Activated naive CD4-positive, alpha-beta T cell treated with anti-CD3 and anti-CD28 coated beads, Interleukin-2, amount 50 U/mL, for 24 hours (primary cell): Measurements from ENCODE around the gene C10orf62.

Source experiments
- H3K27ac Mint-ChIP-seq: one replicate; pipeline ENCODE4 v1.8.0; 2021; ENCODE audit warnings: mild to moderate bottlenecking, mixed read lengths
- H3K27me3 Mint-ChIP-seq: one replicate; pipeline ENCODE4 v1.8.0; 2021; ENCODE audit warnings: mixed read lengths
- H3K36me3 Mint-ChIP-seq: one replicate; pipeline ENCODE4 v1.8.0; 2021; ENCODE audit warnings: mixed read lengths
- H3K4me1 Mint-ChIP-seq: one replicate; pipeline ENCODE4 v1.8.0; 2021; ENCODE audit warnings: mixed read lengths
- H3K4me3 Mint-ChIP-seq: one replicate; pipeline ENCODE4 v1.8.0; 2021; ENCODE audit warnings: mild to moderate bottlenecking, mixed read lengths
- H3K9me3 Mint-ChIP-seq: one replicate; pipeline ENCODE4 v1.8.0; 2021; ENCODE audit warnings: mixed read lengths

The C10orf62 gene

DNA sequence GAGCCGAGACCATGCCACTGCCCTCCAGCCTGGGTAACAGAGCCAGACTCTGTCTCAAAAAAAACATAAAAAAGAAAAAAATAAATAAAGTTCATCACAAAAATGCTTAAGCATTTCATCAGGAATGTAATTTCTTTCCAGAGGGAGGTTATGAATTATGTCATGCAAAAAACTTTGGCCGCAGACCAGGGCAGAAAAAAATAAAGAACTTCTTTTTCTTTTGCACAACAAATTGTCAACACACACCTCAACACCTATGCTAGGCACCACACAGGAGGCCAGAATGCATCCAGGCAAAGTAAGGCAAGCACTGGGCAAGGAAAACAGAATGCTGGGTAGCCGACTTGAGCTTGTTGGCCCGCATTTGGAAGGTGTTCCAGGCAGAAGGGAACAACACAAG, 3.9 kb downstream of the C10orf62 start:
- Mint-ChIP-seq H3K27me3 (no peaks in the 10 kb centered on the region), H3K36me3 (no peaks in the 10 kb centered on the region), H3K4me1 (no peaks in the 10 kb centered on the region), H3K9me3 (no peaks in the 10 kb centered on the region), H3K27ac (no peak overlapping the region), H3K4me3 (no peak overlapping the region)

DNA sequence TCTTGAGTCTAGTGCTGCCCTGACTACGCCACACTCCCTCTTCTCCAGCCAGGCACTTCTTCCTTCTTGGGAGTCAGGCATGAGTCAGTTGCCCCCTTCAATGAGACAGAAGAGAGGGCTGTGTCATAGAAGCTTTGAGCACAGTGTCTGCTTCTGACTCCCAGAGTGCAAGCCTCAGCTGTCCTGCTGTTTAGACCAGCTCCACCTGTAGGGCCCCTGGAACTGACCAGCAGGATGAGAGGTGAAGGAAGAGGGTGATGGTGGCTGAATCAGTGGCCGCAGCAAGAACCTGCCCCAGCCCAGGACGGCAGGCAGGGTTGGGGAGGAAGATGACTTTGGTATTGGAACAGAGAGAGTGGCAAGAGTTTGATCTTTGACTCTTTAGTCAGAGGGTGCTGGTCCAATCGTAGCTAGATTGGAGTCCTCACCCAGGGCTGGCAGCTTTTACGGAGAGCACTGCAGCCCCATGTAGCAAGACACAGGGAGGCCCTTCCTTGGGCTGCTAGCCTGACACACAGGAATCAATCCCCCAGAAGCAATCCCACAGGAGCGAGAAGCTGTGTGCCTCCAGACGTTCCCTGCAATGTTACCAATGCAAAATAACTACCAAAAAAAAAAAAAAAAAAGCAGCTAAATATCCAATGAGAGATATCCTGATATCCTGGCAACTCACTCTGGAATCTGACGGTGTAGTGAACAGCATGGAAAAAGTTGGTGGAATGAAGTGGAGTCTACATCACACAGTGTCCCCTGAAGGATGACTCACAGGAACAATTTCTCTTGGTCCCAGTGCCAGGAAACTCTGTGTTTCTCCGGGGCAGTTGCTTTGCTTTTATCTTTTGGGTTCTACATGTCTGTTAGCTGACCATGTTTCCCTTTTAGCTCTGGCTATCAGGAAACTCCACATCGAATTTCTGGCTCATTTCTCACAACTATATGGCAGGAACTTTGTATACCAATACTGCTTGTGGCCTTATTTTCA, 6.9 kb downstream of the C10orf62 start:
- Mint-ChIP-seq H3K4me1 (no peaks in the 10 kb centered on the region), H3K27me3 (no peaks in the 10 kb centered on the region), H3K36me3 (no peaks in the 10 kb centered on the region), H3K4me3 (no peak overlapping the region), H3K27ac (no peak overlapping the region), H3K9me3 (no peaks in the 10 kb centered on the region)

DNA sequence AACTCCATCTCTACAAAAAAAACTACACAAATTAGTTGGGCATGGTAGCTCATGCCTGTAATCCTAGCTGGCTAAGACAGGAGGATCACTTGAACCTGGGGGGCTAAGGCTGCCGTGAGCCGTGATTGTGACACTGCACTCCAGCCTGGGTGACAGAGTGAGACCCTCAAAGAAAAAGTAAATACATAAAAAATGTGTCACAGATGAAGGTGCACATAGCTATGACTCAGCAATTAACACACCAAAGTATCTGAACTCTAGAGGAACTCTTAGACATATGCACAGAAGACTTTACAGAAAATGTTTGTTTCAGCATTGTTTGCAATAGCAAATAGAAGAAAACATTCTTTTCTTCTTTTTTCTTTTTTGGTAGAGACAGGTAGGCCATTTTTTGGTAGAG, 8.3 kb downstream of the C10orf62 start:
- no peaks in the 10 kb centered on the region for H3K36me3 Mint-ChIP-seq
- no peak overlapping the region for H3K27ac Mint-ChIP-seq
- H3K27me3 Mint-ChIP-seq, result no peaks in the 10 kb centered on the region
- H3K4me3 Mint-ChIP-seq, result no peak overlapping the region
- no peaks in the 10 kb centered on the region for H3K4me1 Mint-ChIP-seq
- H3K9me3 Mint-ChIP-seq, result no peaks in the 10 kb centered on the region

- no peak overlapping the region for H3K4me3 Mint-ChIP-seq
- no peaks in the 10 kb centered on the region for H3K27me3 Mint-ChIP-seq
- no peaks in the 10 kb centered on the region for H3K4me1 Mint-ChIP-seq
- no peak overlapping the region for H3K27ac Mint-ChIP-seq
- no peaks in the 10 kb centered on the region for H3K9me3 Mint-ChIP-seq
- H3K36me3 Mint-ChIP-seq, result no peaks in the 10 kb centered on the region
Measured at GRCh38 chr10:97598407-97599271, 9.1 kb downstream of the C10orf62 start.

GRCh38 chr10:97599272-97599619, 9.7 kb downstream of the C10orf62 start:
- H3K4me3 Mint-ChIP-seq, result no peak overlapping the region
- H3K9me3 Mint-ChIP-seq, result no peaks in the 10 kb centered on the region
- H3K36me3 Mint-ChIP-seq, result no peaks in the 10 kb centered on the region
- no peaks in the 10 kb centered on the region for H3K4me1 Mint-ChIP-seq
- no peak overlapping the region for H3K27ac Mint-ChIP-seq
- H3K27me3 Mint-ChIP-seq, result no peaks in the 10 kb centered on the region

DNA sequence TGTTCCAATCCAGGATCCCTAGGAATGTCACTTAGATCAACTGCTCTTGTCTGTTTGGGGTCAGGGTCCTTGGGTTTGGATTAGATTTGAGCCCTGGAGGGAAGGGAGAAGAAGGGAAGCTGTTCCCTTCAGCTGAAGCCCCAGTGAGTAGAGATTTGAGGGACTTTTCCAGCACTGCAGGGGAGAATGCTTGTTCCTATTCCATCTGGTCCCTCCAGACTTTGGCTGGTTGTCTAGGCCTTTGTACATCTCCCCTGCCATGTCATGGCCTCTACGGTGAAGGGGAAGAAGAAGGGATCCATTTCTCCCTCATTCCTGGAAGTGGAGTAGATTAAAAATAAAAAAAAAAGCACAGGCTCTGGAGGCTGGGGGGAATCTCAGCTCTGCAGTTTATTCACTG, 11.1 kb downstream of the C10orf62 start:
- H3K36me3 Mint-ChIP-seq, result no peaks in the 10 kb centered on the region
- no peaks in the 10 kb centered on the region for H3K9me3 Mint-ChIP-seq
- H3K27ac Mint-ChIP-seq, result no peak overlapping the region
- H3K27me3 Mint-ChIP-seq, result peaks cover 2% of the 10 kb centered on the region
- no peaks in the 10 kb centered on the region for H3K4me1 Mint-ChIP-seq
- no peak overlapping the region for H3K4me3 Mint-ChIP-seq

DNA sequence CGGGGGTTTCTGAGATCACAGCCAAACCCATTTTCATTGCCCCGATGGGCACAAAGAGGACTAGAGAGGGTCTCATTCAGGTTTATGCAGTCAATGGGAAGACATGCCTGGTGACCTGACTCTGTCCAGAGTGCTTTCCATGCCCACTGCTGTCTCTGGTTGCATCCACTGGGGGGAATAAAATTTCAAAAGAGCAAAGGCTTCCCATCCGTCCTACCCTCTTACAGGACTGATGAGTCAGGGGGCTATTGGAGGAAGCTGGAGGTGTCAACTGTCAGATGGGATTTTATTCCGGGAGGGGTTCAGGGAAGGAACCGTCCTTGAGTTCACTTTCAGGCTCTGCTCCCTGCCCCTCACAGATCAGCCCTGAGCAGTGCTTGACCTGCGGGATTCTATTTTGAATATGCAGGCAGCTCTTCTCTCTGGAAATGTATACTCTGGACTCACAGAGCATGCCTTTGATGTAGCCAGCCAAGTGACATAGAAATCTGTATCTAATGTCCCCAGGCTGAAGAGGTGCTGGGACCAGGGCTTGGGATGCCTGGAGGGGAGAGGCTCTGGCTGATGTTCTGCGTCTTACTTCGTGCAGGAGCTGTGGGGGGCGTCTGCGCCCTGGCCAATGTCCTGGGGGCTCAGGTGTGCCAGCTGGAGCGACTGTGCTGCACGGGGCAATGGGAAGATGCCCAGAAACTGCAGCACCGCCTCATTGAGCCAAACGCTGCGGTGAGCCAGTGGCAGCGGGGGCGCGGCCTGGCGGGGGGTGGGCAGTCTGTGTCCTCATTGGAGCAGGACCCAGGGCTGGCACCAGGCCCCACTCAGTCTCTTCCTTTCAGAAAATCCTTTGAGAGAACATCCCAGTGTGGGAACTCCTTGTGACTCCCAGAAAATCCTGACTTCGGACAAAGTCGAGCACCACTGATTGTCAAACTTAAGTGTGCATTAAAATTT, 12.0 kb downstream of the C10orf62 start:
- Mint-ChIP-seq H3K4me3 (no peak overlapping the region), H3K4me1 (no peaks in the 10 kb centered on the region), H3K36me3 (no peaks in the 10 kb centered on the region), H3K27me3 (peaks cover 2% of the 10 kb centered on the region), H3K9me3 (no peaks in the 10 kb centered on the region), H3K27ac (no peak overlapping the region)

DNA sequence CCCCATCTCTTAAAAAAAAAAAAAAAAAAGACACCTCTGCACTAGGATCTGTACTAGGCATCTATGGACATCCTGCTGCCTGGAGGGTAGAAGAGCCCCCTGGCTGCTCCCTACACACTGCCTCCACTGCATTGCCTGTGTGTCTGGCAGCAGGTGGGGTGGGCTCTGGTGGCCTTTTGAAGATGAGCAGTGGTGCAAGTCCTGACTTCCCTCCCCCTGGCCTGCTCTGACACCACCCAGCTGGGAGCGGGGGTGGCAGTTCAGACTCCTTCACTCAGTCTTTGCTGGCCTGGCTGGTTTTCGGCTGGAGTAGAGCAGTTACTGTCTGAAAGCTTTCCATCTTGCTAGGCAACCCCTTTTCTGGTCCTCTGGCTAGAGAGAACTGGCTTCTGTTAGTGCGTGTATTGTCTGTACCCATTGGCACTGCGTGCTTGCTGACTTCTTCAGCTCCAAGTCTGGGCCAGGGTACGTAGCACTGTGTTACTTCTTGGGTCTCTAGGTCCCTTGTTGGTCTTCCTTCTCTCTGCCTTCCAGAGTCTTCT, 17.6 kb downstream of the C10orf62 start:
- H3K27ac Mint-ChIP-seq, result no peak overlapping the region

GRCh38 chr10:97608991-97609561, 19.6 kb downstream of the C10orf62 start:
- H3K27ac Mint-ChIP-seq, result no peak overlapping the region

More for the DNA sequence above, 17.6 kb downstream of the C10orf62 start:
- Mint-ChIP-seq H3K36me3 (no peaks in the 10 kb centered on the region), H3K9me3 (no peaks in the 10 kb centered on the region), H3K4me1 (no peaks in the 10 kb centered on the region), H3K4me3 (no peak overlapping the region), H3K27me3 (peaks cover 2% of the 10 kb centered on the region)

DNA sequence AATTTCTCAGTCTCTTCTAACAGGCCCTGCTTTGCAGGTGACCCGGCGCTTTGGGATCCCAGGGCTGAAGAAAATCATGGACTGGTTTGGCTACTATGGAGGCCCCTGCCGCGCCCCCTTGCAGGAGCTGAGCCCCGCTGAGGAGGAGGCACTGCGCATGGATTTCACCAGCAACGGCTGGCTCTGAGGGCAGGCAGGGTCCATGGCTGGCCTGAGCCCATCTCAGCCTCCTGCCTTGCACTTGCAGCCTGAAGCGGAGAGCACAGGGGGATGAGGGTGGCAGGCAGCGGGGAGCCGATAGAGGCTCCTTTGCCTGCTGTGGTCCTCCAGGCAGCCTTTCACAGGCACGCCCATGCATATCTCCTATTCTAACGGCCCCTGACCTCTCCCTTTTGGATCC, 22.0 kb downstream of the C10orf62 start:
- no peaks in the 10 kb centered on the region for H3K27me3 Mint-ChIP-seq
- H3K36me3 Mint-ChIP-seq, result no peaks in the 10 kb centered on the region
- H3K9me3 Mint-ChIP-seq, result no peaks in the 10 kb centered on the region
- H3K27ac Mint-ChIP-seq, result no peak overlapping the region
- H3K4me3 Mint-ChIP-seq, result no peak overlapping the region
- H3K4me1 Mint-ChIP-seq, result no peaks in the 10 kb centered on the region

More at GRCh38 chr10:97608991-97609561, 19.6 kb downstream of the C10orf62 start:
- H3K4me3 Mint-ChIP-seq, result no peak overlapping the region
- H3K9me3 Mint-ChIP-seq, result no peaks in the 10 kb centered on the region
- no peaks in the 10 kb centered on the region for H3K4me1 Mint-ChIP-seq
- peaks cover 2% of the 10 kb centered on the region for H3K27me3 Mint-ChIP-seq
- no peaks in the 10 kb centered on the region for H3K36me3 Mint-ChIP-seq

DNA sequence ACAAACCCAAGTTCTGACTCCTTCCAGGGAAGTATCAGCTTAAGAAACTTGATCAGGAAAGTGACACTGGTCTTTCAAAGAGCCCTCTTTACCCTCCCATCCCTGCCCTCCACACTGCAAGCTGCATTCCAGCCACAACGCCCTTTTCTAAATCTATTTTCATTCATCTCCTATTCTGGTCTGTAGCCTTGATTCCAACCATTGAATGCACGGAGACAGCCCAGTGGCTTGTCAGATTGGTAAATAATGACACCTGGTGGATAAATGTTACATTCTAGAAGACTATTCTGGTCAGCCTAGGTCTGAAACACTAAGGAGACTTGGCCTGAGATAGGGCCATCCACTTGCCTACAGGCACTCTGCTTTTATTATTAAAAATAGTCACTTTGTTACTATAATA, 22.9 kb downstream of the C10orf62 start:
- H3K4me3 Mint-ChIP-seq, result no peak overlapping the region
- H3K9me3 Mint-ChIP-seq, result no peaks in the 10 kb centered on the region
- no peak overlapping the region for H3K27ac Mint-ChIP-seq
- H3K4me1 Mint-ChIP-seq, result no peaks in the 10 kb centered on the region
- no peaks in the 10 kb centered on the region for H3K36me3 Mint-ChIP-seq
- no peaks in the 10 kb centered on the region for H3K27me3 Mint-ChIP-seq

- Mint-ChIP-seq H3K9me3 (no peaks in the 10 kb centered on the region), H3K4me1 (no peaks in the 10 kb centered on the region), H3K4me3 (no peak overlapping the region), H3K27me3 (no peaks in the 10 kb centered on the region), H3K27ac (no peak overlapping the region), H3K36me3 (no peaks in the 10 kb centered on the region)
Measured at GRCh38 chr10:97618285-97618684, 28.8 kb downstream of the C10orf62 start.

GRCh38 chr10:97618733-97619132, 29.2 kb downstream of the C10orf62 start:
- H3K36me3 Mint-ChIP-seq, result no peaks in the 10 kb centered on the region
- no peak overlapping the region for H3K27ac Mint-ChIP-seq
- H3K4me3 Mint-ChIP-seq, result no peak overlapping the region
- H3K27me3 Mint-ChIP-seq, result no peaks in the 10 kb centered on the region
- no peaks in the 10 kb centered on the region for H3K4me1 Mint-ChIP-seq
- H3K9me3 Mint-ChIP-seq, result no peaks in the 10 kb centered on the region

DNA sequence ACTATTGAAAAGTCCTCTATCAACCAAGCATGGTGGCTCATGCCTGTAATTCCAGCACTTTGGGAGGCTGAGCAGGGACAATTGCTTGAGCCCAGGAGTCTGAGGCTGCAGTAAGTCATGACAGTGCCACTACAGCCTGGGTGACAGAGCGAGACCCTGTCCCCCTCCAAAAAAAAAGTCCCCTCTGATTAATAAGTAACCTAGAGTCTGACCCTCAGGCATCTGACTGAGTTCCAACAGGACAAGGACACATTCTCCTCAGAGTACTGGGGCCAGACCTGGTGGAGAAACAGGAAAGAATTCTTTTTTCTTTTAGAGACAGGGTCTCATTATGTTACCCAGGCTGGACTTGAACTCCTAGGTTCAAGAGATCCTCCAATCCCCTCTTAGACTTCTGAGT, 33.8 kb downstream of the C10orf62 start:
- Mint-ChIP-seq H3K27me3 (no peaks in the 10 kb centered on the region), H3K27ac (no peak overlapping the region), H3K36me3 (no peaks in the 10 kb centered on the region), H3K4me3 (no peak overlapping the region), H3K4me1 (no peaks in the 10 kb centered on the region), H3K9me3 (no peaks in the 10 kb centered on the region)

DNA sequence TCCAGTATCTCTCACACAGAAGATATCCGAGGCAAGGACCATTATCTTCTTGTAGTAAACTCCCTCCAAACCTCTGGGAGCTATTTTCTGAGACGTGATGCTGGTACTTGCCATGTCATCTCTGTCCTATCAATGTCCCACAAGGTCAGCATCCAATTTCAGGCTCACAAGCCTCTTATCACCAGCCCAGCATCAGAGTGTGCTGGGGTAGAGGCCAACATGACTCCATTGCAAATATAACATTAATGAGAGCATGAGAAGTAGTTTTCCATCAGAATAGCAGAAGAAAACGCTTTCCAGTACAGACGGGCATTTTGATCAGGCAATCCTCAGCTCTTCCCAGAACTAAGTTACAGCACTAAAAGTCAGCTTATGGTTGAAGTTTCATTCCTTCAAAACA, 38.2 kb downstream of the C10orf62 start:
- Mint-ChIP-seq H3K36me3 (no peaks in the 10 kb centered on the region), H3K9me3 (no peaks in the 10 kb centered on the region), H3K4me3 (no peak overlapping the region)

More for the DNA sequence above, 38.2 kb downstream of the C10orf62 start:
- no peaks in the 10 kb centered on the region for H3K27me3 Mint-ChIP-seq
- no peak overlapping the region for H3K27ac Mint-ChIP-seq
- peaks cover 4% of the 10 kb centered on the region for H3K4me1 Mint-ChIP-seq
